Measurements from ENCODE around the gene OXER1.

GRCh38 chr2:42801381-42801780, 37.4 kb upstream of the OXER1 start:
- TF ChIP-seq CTCF (IDR thresholded peaks at IDR 0.05; ENCODE audit: low read depth, low read length), result no peak
- TF ChIP-seq EZH2phosphoT487 (IDR thresholded peaks at IDR 0.05; ENCODE audit: low read depth), result no peak

Measured in OCI-LY3 (cell line).